Panc1 (cell line): Measurements from ENCODE around the gene ECT2. TPM values are rescaled to one million over a fixed set of nuclear protein-coding genes. Genes with fewer than 3 reads are reported as not detected.

Source experiments
- ATAC-seq: fragments of 200-7000 bp; cut with Tn5 transposase; 2 replicates; pipeline ENCODE4 v1.9.1; 2020; ENCODE audit warnings: mild to moderate bottlenecking, moderate library complexity
- BruUV-seq: library from RNA; stranded (reverse); fragments of 400-500 nt; replicated peaks from 2 replicates; lab custom pipeline; 2021; lab: Mats Ljungman, UMichigan
- CTCF ChIA-PET: fragments of 300-600 bp; sonication (Branson Sonifier 250); formaldehyde crosslinking; loops from one replicate; lab custom pipeline; 2022; ENCODE audit warnings: antibody characterized with exemption; lab: Charles Lee
- POLR2A ChIA-PET: fragments of 300-600 bp; sonication (Branson Sonifier 250); formaldehyde crosslinking; loops from one replicate; lab custom pipeline; 2022; ENCODE audit warnings: antibody characterized with exemption; lab: Charles Lee
- DNase-seq: peaks from one replicate; pipeline ENCODE4 v3.0.0-alpha.2; 2010; ENCODE audit warnings: low read depth, low spot score
- H3K27ac ChIP-seq: 2 replicates; pipeline ENCODE4 v1.5.1; 2011; ENCODE audit warnings: mild to moderate bottlenecking, low read length, inconsistent platforms
- H3K27me3 ChIP-seq: fragments of 200-500 bp; sonication (Bioruptor generic); 2 replicates; pipeline ENCODE4 v1.6.0; 2014; ENCODE audit warnings: low read length, inconsistent platforms; ENCODE audit not compliant: control insufficient read depth, insufficient read depth
- H3K36me3 ChIP-seq: fragments of 200-500 bp; sonication (Bioruptor generic); 2 replicates; pipeline ENCODE4 v1.5.1; 2014; ENCODE audit warnings: inconsistent platforms, mild to moderate bottlenecking, low read length, moderate library complexity; ENCODE audit not compliant: control insufficient read depth, insufficient read depth
- H3K4me1 ChIP-seq: 2 replicates; pipeline ENCODE4 v1.5.1; 2011; ENCODE audit warnings: inconsistent platforms, mild to moderate bottlenecking, low read length, moderate library complexity; ENCODE audit not compliant: control insufficient read depth, insufficient read depth
- H3K4me3 ChIP-seq, 2 experiments: 2 replicates each; pipeline ENCODE4 v1.5.1; 2011 to 2012; ENCODE audit warnings: low read depth in 2 of 2, low read length in 2 of 2, mild to moderate bottlenecking in 2 of 2, inconsistent platforms in 1 of 2, moderate library complexity in 1 of 2
- H3K9me3 ChIP-seq: fragments of 200-500 bp; sonication (Bioruptor generic); 2 replicates; pipeline ENCODE4 v1.5.1; 2014; ENCODE audit warnings: low read depth, mild to moderate bottlenecking, inconsistent platforms, low read length, moderate library complexity; ENCODE audit not compliant: control insufficient read depth, insufficient read depth
- CTCF ChIP-seq: fragments of 450-650 bp; IDR thresholded peaks from 2 replicates; pipeline ENCODE4 v1.5.1; 2017; ENCODE audit warnings: mild to moderate bottlenecking
- POLR2AphosphoS5 ChIP-seq: IDR thresholded peaks from 2 replicates; pipeline ENCODE4 v1.6.1; 2012; ENCODE audit warnings: mild to moderate bottlenecking, low read depth, low read length, moderate library complexity
- REST ChIP-seq, 2 experiments: IDR thresholded peaks; 2 replicates each; pipeline ENCODE4 v1.6.1; 2011 to 2012; ENCODE audit warnings: low read depth in 2 of 2, control low read depth in 1 of 2, low read length in 1 of 2, mild to moderate bottlenecking in 1 of 2, moderate library complexity in 1 of 2; ENCODE audit not compliant: insufficient read depth in 1 of 2
- SIN3A ChIP-seq: IDR thresholded peaks from 2 replicates; pipeline ENCODE4 v1.6.1; 2012; ENCODE audit warnings: low read depth, mild to moderate bottlenecking, low read length, moderate library complexity, borderline replicate concordance; ENCODE audit not compliant: insufficient read depth
- TCF7L2 ChIP-seq: IDR thresholded peaks from 2 replicates; pipeline ENCODE4 v1.6.1; 2011; ENCODE audit warnings: mild to moderate bottlenecking, low read depth, low read length, inconsistent platforms
- in situ Hi-C: cut with HindIII; loops from 2 replicates; pipeline ENCODE4 v1.10.0; 2016; ENCODE audit warnings: low sequenced_read_pairs, low pct_unique_long_range_greater_than_20kb
- intact Hi-C: fragments of 100-400 bp; cut with micrococcal nuclease; formaldehyde crosslinking; loops from one replicate; pipeline ENCODE4 v1.10.0; 2022; ENCODE audit not compliant: unreplicated experiment
- total RNA-seq: library from RNA; stranded (reverse); gene quantifications from one replicate; pipeline ENCODE4 v1.2.1, GENCODE V29; 2021; ENCODE audit not compliant: unreplicated experiment

The ECT2 gene
- total RNA-seq, 1 experiment from 2014 or later = 102 TPM

GRCh38 chr3:172868582-172869200 lies 118.2 kb downstream of the ECT2 start:
- no peak for DNase-seq
- ChIA-PET POLR2A (no interaction called here), CTCF (no interaction called here)
- H3K9me3 ChIP-seq = no peaks in the 10 kb centered on the region
- BruUV-seq = no TSS peak
- no peak for ATAC-seq
- in situ Hi-C loops (no loop called here), intact Hi-C loops (no loop called here)
- no peak overlapping the region for H3K4me3 ChIP-seq
- TF ChIP-seq CTCF (no peak), TCF7L2 (no peak), REST (IDR thresholded peaks at IDR 0.05; ENCODE audit: insufficient read depth in 1 of 2, low read depth in 2 of 2, low read length in 1 of 2) (no peak), SIN3A (no peak), POLR2AphosphoS5 (no peak)
- H3K27me3 ChIP-seq = peaks cover 2% of the 10 kb centered on the region; the same call in 1 of the 2 replicates
- no peaks in the 10 kb centered on the region for H3K4me1 ChIP-seq
- no peaks in the 10 kb centered on the region for H3K36me3 ChIP-seq
- no peak overlapping the region for H3K27ac ChIP-seq

GRCh38 chr3:172869368-172869771 lies 118.8 kb downstream of the ECT2 start:
- Histone ChIP-seq H3K9me3 (no peaks in the 10 kb centered on the region), H3K4me3 (no peak overlapping the region), H3K27me3 (peaks cover 2% of the 10 kb centered on the region; the same call in 1 of the 2 replicates), H3K4me1 (no peaks in the 10 kb centered on the region), H3K27ac (no peak overlapping the region), H3K36me3 (no peaks in the 10 kb centered on the region)
- no TSS peak for BruUV-seq
- ATAC-seq (no peak), DNase-seq (no peak)
- TF ChIP-seq CTCF (no peak), TCF7L2 (no peak), SIN3A (no peak), REST (IDR thresholded peaks at IDR 0.05; ENCODE audit: insufficient read depth in 1 of 2, low read depth in 2 of 2, low read length in 1 of 2) (no peak), POLR2AphosphoS5 (no peak)
- ChIA-PET POLR2A (no interaction called here), CTCF (no interaction called here)
- intact Hi-C loops = no loop called here
- in situ Hi-C loops = no loop called here
